K562 (cell line): ENCODE measurements around the gene IRF8. TPM values are rescaled to one million over a fixed set of nuclear protein-coding genes. Genes with fewer than 3 reads are reported as not detected.

ENCODE experiments used
- ATAC-seq: fragments of 200-7000 bp; cut with Tn5 transposase; 3 replicates; pipeline ENCODE4 v1.9.1; 2020; ENCODE audit warnings: moderate library complexity
- BruUV-seq: library from RNA; stranded (reverse); fragments of 400-500 nt; replicated peaks from 2 replicates; lab custom pipeline; 2021; lab: Mats Ljungman, UMichigan
- CTCF ChIA-PET: fragments of 300-600 bp; formaldehyde crosslinking; extraction: SDS; loops from one replicate; lab custom pipeline; 2021; ENCODE audit warnings: low intra/inter-chr PET ratio; lab: Yijun Ruan, JAX
- POLR2A ChIA-PET: fragments of 300-600, 350-650 bp; sonication (Branson Sonifier 250); formaldehyde crosslinking; extraction: SDS; loops from one replicate; lab custom pipeline; 2021; ENCODE audit warnings: antibody characterized with exemption, inconsistent platforms; lab: Yijun Ruan, JAX
- DNase-seq, 4 experiments: peaks; one replicate each; pipeline versions ENCODE4 v3.0.0 to v3.0.0-alpha.2; 2011 to 2018; ENCODE audit warnings: low spot score in 3 of 4, mixed read lengths in 3 of 4; ENCODE audit errors: extremely low read depth in 1 of 4
- FAIRE-seq: peaks from 2 replicates; lab custom pipeline; 2011; peaks lifted over from hg19 to GRCh38; lab: Jason Lieb, UNC
- H2AFZ ChIP-seq: 2 replicates; pipeline ENCODE4 v1.6.0; 2011; ENCODE audit warnings: low read depth, low read length, control low read depth, inconsistent platforms
- H3K27ac ChIP-seq: fragments of 200-600 bp; 3 replicates; pipeline ENCODE4 v1.8.0; 2011; ENCODE audit warnings: low read depth, mild to moderate bottlenecking, control low read depth, inconsistent platforms, low read length, moderate library complexity, mixed read lengths; ENCODE audit errors: extremely low read depth
- H3K27me3 ChIP-seq, 2 experiments: fragments of 300-600 bp in 1 of 2; 2 replicates in 1 of 2; 3 replicates in 1 of 2; pipeline versions ENCODE4 v1.6.0 to v1.8.0; 2011; ENCODE audit warnings: inconsistent platforms in 2 of 2, low read length in 2 of 2, mild to moderate bottlenecking in 1 of 2, mixed read lengths in 1 of 2, moderate library complexity in 1 of 2; ENCODE audit not compliant: control insufficient read depth in 2 of 2, insufficient read depth in 2 of 2
- H3K36me3 ChIP-seq: fragments of 300-600 bp; 3 replicates; pipeline ENCODE4 v1.8.0; 2011; ENCODE audit warnings: mild to moderate bottlenecking, low read length, inconsistent platforms; ENCODE audit not compliant: control insufficient read depth, insufficient read depth
- H3K4me1 ChIP-seq, 2 experiments: fragments of 200-600 bp in 1 of 2; replicated peaks in 1 of 2; 2 replicates in 1 of 2; 3 replicates in 1 of 2; pipeline versions ENCODE4 v1.5.1 to v1.8.0; 2011; ENCODE audit warnings: inconsistent platforms in 2 of 2, low read length in 2 of 2, mild to moderate bottlenecking in 1 of 2, mixed read lengths in 1 of 2, moderate library complexity in 1 of 2; ENCODE audit not compliant: control insufficient read depth in 2 of 2, insufficient read depth in 2 of 2
- H3K4me2 ChIP-seq: 2 replicates; pipeline ENCODE4 v1.6.1; 2011; ENCODE audit warnings: low read length, control low read depth, inconsistent platforms, mixed read lengths; ENCODE audit not compliant: insufficient read depth
- H3K4me3 ChIP-seq: fragments of 200-600 bp; sonication (generic), shearing (Covaris generic); 2 replicates; pipeline ENCODE4 v1.5.1; 2016; ENCODE audit warnings: control low read depth, inconsistent platforms
- H3K79me2 ChIP-seq: fragments of 200-600 bp; 3 replicates; pipeline ENCODE4 v1.8.0; 2011; ENCODE audit warnings: low read length, inconsistent platforms; ENCODE audit not compliant: control insufficient read depth, insufficient read depth
- H3K9ac ChIP-seq, 2 experiments: 2 replicates each; pipeline versions ENCODE4 v1.6.0 to v1.6.1; 2011; ENCODE audit warnings: low read depth in 2 of 2, low read length in 2 of 2, control low read depth in 1 of 2, inconsistent platforms in 1 of 2, mild to moderate bottlenecking in 1 of 2, mixed read lengths in 1 of 2; ENCODE audit not compliant: insufficient read depth in 1 of 2
- H3K9me1 ChIP-seq: one replicate; pipeline ENCODE4 v1.6.0; 2011; ENCODE audit warnings: inconsistent platforms, mild to moderate bottlenecking, low read length, moderate library complexity; ENCODE audit not compliant: control insufficient read depth, insufficient read depth
- H3K9me3 ChIP-seq: replicated peaks from 2 replicates; pipeline ENCODE4 v1.5.1; 2011; ENCODE audit warnings: low read depth, low read length, inconsistent platforms; ENCODE audit not compliant: control insufficient read depth, insufficient read depth
- H4K20me1 ChIP-seq: replicated peaks from 2 replicates; pipeline ENCODE4 v1.6.1; 2011; ENCODE audit warnings: low read length, inconsistent platforms, mixed read lengths; ENCODE audit not compliant: control insufficient read depth, insufficient read depth
- BMI1 ChIP-seq: fragments of 150-350 bp; IDR thresholded peaks from 2 replicates; pipeline ENCODE4 v1.6.1; 2014; ENCODE audit warnings: low read length
- HDAC3 ChIP-seq: fragments of 450-650 bp; IDR thresholded peaks from 2 replicates; pipeline ENCODE4 v1.6.1; 2018; ENCODE audit warnings: borderline replicate concordance, mild to moderate bottlenecking, moderate library complexity; ENCODE audit not compliant: partially characterized antibody
- MAFF ChIP-seq: IDR thresholded peaks from 2 replicates; pipeline ENCODE4 v1.6.1; 2012; ENCODE audit warnings: low read length, improper control_type of control experiment
- ZFP91 ChIP-seq: sonication (generic); formaldehyde crosslinking; IDR thresholded peaks from 2 replicates; pipeline ENCODE4 v1.8.0; 2022; ENCODE audit warnings: mild to moderate bottlenecking, missing genetic modification reagents
- ZNF232 ChIP-seq: sonication (generic); formaldehyde crosslinking; IDR thresholded peaks from 2 replicates; pipeline ENCODE4 v1.8.0; 2022; ENCODE audit warnings: mild to moderate bottlenecking, missing genetic modification reagents
- ZNF354B ChIP-seq: fragments of 250-450 bp; sonication (Bioruptor Pico); IDR thresholded peaks from 2 replicates; pipeline ENCODE4 v1.4.0; 2020
- WGBS: fragments of 100-300 bp; shearing (Covaris generic); methylation state at CpG from one replicate; pipeline ENCODE4 v1.1.6; 2016; ENCODE audit warnings: low coverage, mixed read lengths; ENCODE audit not compliant: insufficient coverage; ENCODE audit errors: missing lambda C conversion rate; 5-methylcytosine and 5-hydroxymethylcytosine counted together
- in situ Hi-C: fragments of 300-500 bp; cut with MboI; formaldehyde crosslinking; loops from 4 replicates; pipeline ENCODE4 v1.15.0; 2018; ENCODE audit warnings: inconsistent platforms, mixed read lengths
- intact Hi-C: fragments of 100-400 bp; cut with micrococcal nuclease; formaldehyde crosslinking; loops from 2 replicates; pipeline ENCODE4 v1.14.2; 2022
- polyA plus RNA-seq, 8 experiments: library from polyadenylated mRNA; depleted of rRNA in 4 of 8; stranded (reverse) in 5 of 8; unstranded in 3 of 8; fragments of >200 nt; fragmentation: Nextera tagmentation in 2 of 8; fragmentation: Illumina TruSeq in 1 of 8; extraction: Ambion mirVana in 2 of 8; extraction: Trizol in 1 of 8; gene quantifications; 2 replicates each; pipeline versions ENCODE4 v1.2.1 to v1.2.3, GENCODE V29; 2011 to 2014; ENCODE audit warnings: inconsistent platforms in 1 of 8, missing spikeins in 1 of 8
- total RNA-seq, 7 experiments: library from RNA; depleted of rRNA in 6 of 7; stranded (reverse); fragments of >200 nt in 6 of 7; fragmentation: Illumina TruSeq in 2 of 7; extraction: Trizol in 2 of 7; gene quantifications; 2 replicates each; pipeline versions ENCODE4 v1.2.1 to v1.2.3, GENCODE V29; 2011 to 2021; ENCODE audit warnings: low replicate concordance in 1 of 7

Gene IRF8
- total and polyA plus RNA-seq, 9 of the 15 experiments (the other 6 are each of a cell fraction or from before 2014, with no cell fraction given): 0.01 to 0.98 TPM; not detected in 7

GRCh38 chr16:85856079-85856478, 42.9 kb upstream of the IRF8 start:
- intact Hi-C loops: no loop called here
- WGBS: 2% methylated on average over 6 of the region's 6 CpGs

More at GRCh38 chr16:85856079-85856478, 42.9 kb upstream of the IRF8 start:
- no peaks in the 10 kb centered on the region for H3K9me3 ChIP-seq
- H2AFZ ChIP-seq: no peak overlapping the region
- no TSS peak for BruUV-seq
- H3K4me1 ChIP-seq: peaks cover 0 to 2% of the 10 kb centered on the region in 2 experiments; a peak in 2 of 5 replicates
- DNase-seq (no peak), FAIRE-seq (no peak), ATAC-seq (no peak)
- no peaks in the 10 kb centered on the region for H3K36me3 ChIP-seq
- H4K20me1 ChIP-seq: 0 out of 2 replicates have a peak, but pooled peaks cover 2% of the 10 kb centered on the region
- H3K9me1 ChIP-seq: no peaks in the 10 kb centered on the region
- POLR2A ChIA-PET: interaction anchor here (1.1 kb wide), 1 partner anchor 20 kb away, joined by 3 read pairs; no protein-coding TSS in a partner anchor
- no peak overlapping the region for H3K9ac ChIP-seq
- no peak overlapping the region for H3K4me2 ChIP-seq
- H3K27me3 ChIP-seq: peaks cover 11 to 48% of the 10 kb centered on the region in 2 experiments; a peak in 4 of 5 replicates
- no peak overlapping the region for H3K4me3 ChIP-seq
- TF ChIP-seq MAFF: no peak
- no peak for TF ChIP-seq ZFP91 (CRISPR knock-in tag)
- no peak for TF ChIP-seq HDAC3
- TF ChIP-seq ZNF232 (CRISPR knock-in tag): no peak
- TF ChIP-seq ZNF354B (CRISPR knock-in tag): no peak
- no peak for TF ChIP-seq BMI1
- CTCF ChIA-PET: no interaction called here
- no peak overlapping the region for H3K27ac ChIP-seq
- no peaks in the 10 kb centered on the region for H3K79me2 ChIP-seq
- in situ Hi-C loops: no loop called here
